ENCODE results near the gene LMAN2L.

The LMAN2L gene

GRCh38 chr2:96739633-96740428 is at the start of gene LMAN2L:
Gene LMAN2L (minus strand): TSS chr2:96740064. CDS start chr2:96740040, 24 bp downstream.
- peaks cover 14% of the 10 kb centered on the region for H3K4me1 ChIP-seq (ENCODE audit: insufficient read depth, low read length)
- H3K4me3 ChIP-seq (ENCODE audit: low read depth in 1 of 2, low read length in 2 of 2), result peak within 1 kb of the TSS; percentile 49 to 80

GRCh38 chr2:96789245-96789617 is 49.4 kb upstream of the LMAN2L start:
- no peaks in the 10 kb centered on the region for H3K27me3 ChIP-seq (ENCODE audit: control insufficient read depth in 1 of 2, insufficient read depth in 2 of 2, low read length in 2 of 2)
- H3K4me3 ChIP-seq (ENCODE audit: low read depth in 1 of 2, low read length in 2 of 2), result no peak overlapping the region
- H3K9ac ChIP-seq (ENCODE audit: low read length), result no peak overlapping the region
- no peaks in the 10 kb centered on the region for H3K9me3 ChIP-seq (ENCODE audit: low read length)
- H3K4me1 ChIP-seq (ENCODE audit: insufficient read depth, low read length), result peaks cover 21% of the 10 kb centered on the region
- H3K27ac ChIP-seq (ENCODE audit: low read depth, low read length), result no peak overlapping the region
- H3K36me3 ChIP-seq (ENCODE audit: insufficient read depth, low read length), result no peaks in the 10 kb centered on the region

More at GRCh38 chr2:96739633-96740428, at the start of gene LMAN2L:
- H3K27me3 ChIP-seq (ENCODE audit: control insufficient read depth in 1 of 2, insufficient read depth in 2 of 2, low read length in 2 of 2), result no peaks in the 10 kb centered on the region
- peak within 1 kb of the TSS; percentile 73 for H3K9ac ChIP-seq (ENCODE audit: low read length)
- H3K9me3 ChIP-seq (ENCODE audit: low read length), result no peaks in the 10 kb centered on the region
- H3K27ac ChIP-seq (ENCODE audit: low read depth, low read length), result peak within 1 kb of the TSS; percentile 28
- peaks cover 11% of the 10 kb centered on the region for H3K36me3 ChIP-seq (ENCODE audit: insufficient read depth, low read length)

- peaks cover 21% of the 10 kb centered on the region for H3K4me1 ChIP-seq (ENCODE audit: insufficient read depth, low read length)
- H3K4me3 ChIP-seq (ENCODE audit: low read depth in 1 of 2, low read length in 2 of 2), result no peak overlapping the region
- no peak overlapping the region for H3K27ac ChIP-seq (ENCODE audit: low read depth, low read length)
- no peaks in the 10 kb centered on the region for H3K27me3 ChIP-seq (ENCODE audit: control insufficient read depth in 1 of 2, insufficient read depth in 2 of 2, low read length in 2 of 2)
- H3K36me3 ChIP-seq (ENCODE audit: insufficient read depth, low read length), result no peaks in the 10 kb centered on the region
- no peaks in the 10 kb centered on the region for H3K9me3 ChIP-seq (ENCODE audit: low read length)
- no peak overlapping the region for H3K9ac ChIP-seq (ENCODE audit: low read length)
Observed at GRCh38 chr2:96788442-96789244, 48.8 kb upstream of the LMAN2L start.

- H3K27ac ChIP-seq (ENCODE audit: low read depth, low read length), result no peak overlapping the region
- no peak overlapping the region for H3K4me3 ChIP-seq (ENCODE audit: low read depth in 1 of 2, low read length in 2 of 2)
- H3K36me3 ChIP-seq (ENCODE audit: insufficient read depth, low read length), result no peaks in the 10 kb centered on the region
- H3K9me3 ChIP-seq (ENCODE audit: low read length), result no peaks in the 10 kb centered on the region
- H3K4me1 ChIP-seq (ENCODE audit: insufficient read depth, low read length), result peaks cover 21% of the 10 kb centered on the region
- no peak overlapping the region for H3K9ac ChIP-seq (ENCODE audit: low read length)
- H3K27me3 ChIP-seq (ENCODE audit: control insufficient read depth in 1 of 2, insufficient read depth in 2 of 2, low read length in 2 of 2), result no peaks in the 10 kb centered on the region
Observed at GRCh38 chr2:96787411-96787810, 47.5 kb upstream of the LMAN2L start.

- peaks cover 13% of the 10 kb centered on the region for H3K4me1 ChIP-seq (ENCODE audit: insufficient read depth, low read length)
- no peak overlapping the region for H3K9ac ChIP-seq (ENCODE audit: low read length)
- no peaks in the 10 kb centered on the region for H3K36me3 ChIP-seq (ENCODE audit: insufficient read depth, low read length)
- H3K27ac ChIP-seq (ENCODE audit: low read depth, low read length), result no peak overlapping the region
- H3K27me3 ChIP-seq (ENCODE audit: control insufficient read depth in 1 of 2, insufficient read depth in 2 of 2, low read length in 2 of 2), result no peaks in the 10 kb centered on the region
- H3K4me3 ChIP-seq (ENCODE audit: low read depth in 1 of 2, low read length in 2 of 2), result no peak overlapping the region
- no peaks in the 10 kb centered on the region for H3K9me3 ChIP-seq (ENCODE audit: low read length)
Observed at GRCh38 chr2:96783388-96783787, 43.5 kb upstream of the LMAN2L start.

- H3K27me3 ChIP-seq (ENCODE audit: control insufficient read depth in 1 of 2, insufficient read depth in 2 of 2, low read length in 2 of 2), result no peaks in the 10 kb centered on the region
- no peak overlapping the region for H3K9ac ChIP-seq (ENCODE audit: low read length)
- no peaks in the 10 kb centered on the region for H3K4me1 ChIP-seq (ENCODE audit: insufficient read depth, low read length)
- no peak overlapping the region for H3K27ac ChIP-seq (ENCODE audit: low read depth, low read length)
- no peaks in the 10 kb centered on the region for H3K36me3 ChIP-seq (ENCODE audit: insufficient read depth, low read length)
- no peaks in the 10 kb centered on the region for H3K9me3 ChIP-seq (ENCODE audit: low read length)
- no peak overlapping the region for H3K4me3 ChIP-seq (ENCODE audit: low read depth in 1 of 2, low read length in 2 of 2)
Observed at GRCh38 chr2:96775160-96775559, 35.3 kb upstream of the LMAN2L start.

GRCh38 chr2:96773922-96774321 is 34.1 kb upstream of the LMAN2L start:
- no peak overlapping the region for H3K4me3 ChIP-seq (ENCODE audit: low read depth in 1 of 2, low read length in 2 of 2)
- H3K4me1 ChIP-seq (ENCODE audit: insufficient read depth, low read length), result peaks cover 4% of the 10 kb centered on the region
- no peak overlapping the region for H3K27ac ChIP-seq (ENCODE audit: low read depth, low read length)
- H3K9me3 ChIP-seq (ENCODE audit: low read length), result no peaks in the 10 kb centered on the region
- H3K9ac ChIP-seq (ENCODE audit: low read length), result no peak overlapping the region
- H3K36me3 ChIP-seq (ENCODE audit: insufficient read depth, low read length), result no peaks in the 10 kb centered on the region
- H3K27me3 ChIP-seq (ENCODE audit: control insufficient read depth in 1 of 2, insufficient read depth in 2 of 2, low read length in 2 of 2), result no peaks in the 10 kb centered on the region

- Histone ChIP-seq H3K27me3 (ENCODE audit: control insufficient read depth in 1 of 2, insufficient read depth in 2 of 2, low read length in 2 of 2) (no peaks in the 10 kb centered on the region), H3K27ac (ENCODE audit: low read depth, low read length) (no peak overlapping the region), H3K9ac (ENCODE audit: low read length) (no peak overlapping the region), H3K9me3 (ENCODE audit: low read length) (no peaks in the 10 kb centered on the region), H3K36me3 (ENCODE audit: insufficient read depth, low read length) (no peaks in the 10 kb centered on the region), H3K4me3 (ENCODE audit: low read depth in 1 of 2, low read length in 2 of 2) (no peak overlapping the region), H3K4me1 (ENCODE audit: insufficient read depth, low read length) (peaks cover 4% of the 10 kb centered on the region)
Observed at GRCh38 chr2:96772903-96773671, 33.2 kb upstream of the LMAN2L start.

GRCh38 chr2:96771796-96772618 is 32.1 kb upstream of the LMAN2L start:
- no peak overlapping the region for H3K9ac ChIP-seq (ENCODE audit: low read length)
- H3K27ac ChIP-seq (ENCODE audit: low read depth, low read length), result no peak overlapping the region
- H3K4me3 ChIP-seq (ENCODE audit: low read depth in 1 of 2, low read length in 2 of 2), result no peak overlapping the region
- peaks cover 4% of the 10 kb centered on the region for H3K4me1 ChIP-seq (ENCODE audit: insufficient read depth, low read length)
- H3K36me3 ChIP-seq (ENCODE audit: insufficient read depth, low read length), result no peaks in the 10 kb centered on the region
- H3K9me3 ChIP-seq (ENCODE audit: low read length), result no peaks in the 10 kb centered on the region
- no peaks in the 10 kb centered on the region for H3K27me3 ChIP-seq (ENCODE audit: control insufficient read depth in 1 of 2, insufficient read depth in 2 of 2, low read length in 2 of 2)

- Histone ChIP-seq H3K4me3 (ENCODE audit: low read depth in 1 of 2, low read length in 2 of 2) (no peak overlapping the region), H3K4me1 (ENCODE audit: insufficient read depth, low read length) (peaks cover 4% of the 10 kb centered on the region), H3K9me3 (ENCODE audit: low read length) (no peaks in the 10 kb centered on the region), H3K27me3 (ENCODE audit: control insufficient read depth in 1 of 2, insufficient read depth in 2 of 2, low read length in 2 of 2) (no peaks in the 10 kb centered on the region), H3K9ac (ENCODE audit: low read length) (no peak overlapping the region), H3K27ac (ENCODE audit: low read depth, low read length) (no peak overlapping the region), H3K36me3 (ENCODE audit: insufficient read depth, low read length) (no peaks in the 10 kb centered on the region)
Observed at GRCh38 chr2:96770442-96771202, 30.8 kb upstream of the LMAN2L start.
